Suprapubic skin (tissue), 4 donors: Measurements from ENCODE around the gene FAF1.

ENCODE experiments used
- CTCF ChIP-seq, 2 donors: fragments of 200-600 bp in 1 of 2; fragments of 450-650 bp in 1 of 2; sonication (generic) in 1 of 2; IDR thresholded peaks; one replicate each; pipeline ENCODE4 v1.5.1; 2016 to 2019; ENCODE audit warnings: antibody characterized with exemption in 2 of 2, mild to moderate bottlenecking in 1 of 2, moderate library complexity in 1 of 2
- EP300 ChIP-seq: sonication (generic); formaldehyde crosslinking; IDR thresholded peaks from one replicate; pipeline ENCODE4 v1.6.1; 2017; ENCODE audit warnings: antibody characterized with exemption
- POLR2A ChIP-seq, 2 donors: fragments of 450-650 bp; IDR thresholded peaks; one replicate each; pipeline ENCODE4 v1.6.1; 2017; ENCODE audit warnings: antibody characterized with exemption in 2 of 2, mild to moderate bottlenecking in 2 of 2, moderate library complexity in 2 of 2
- POLR2AphosphoS5 ChIP-seq, 3 donors: sonication (generic); formaldehyde crosslinking; IDR thresholded peaks; one replicate each; pipeline ENCODE4 v1.6.1; 2017; ENCODE audit warnings: antibody characterized with exemption in 3 of 3

- no peak for TF ChIP-seq CTCF (IDR thresholded peaks at IDR 0.05)
- TF ChIP-seq POLR2A (IDR thresholded peaks at IDR 0.05), result no peak
- TF ChIP-seq POLR2AphosphoS5 (IDR thresholded peaks at IDR 0.05), result no peak
- no peak for TF ChIP-seq EP300
Observed at GRCh38 chr1:50976111-50976889, 16.2 kb upstream of the FAF1 start.
